ENCODE measurements around the gene PRKCB.

PRKCB gene

GRCh38 chr16:23964136-23964535, 128.4 kb downstream of the PRKCB start:
- H3K9me3 ChIP-seq (ENCODE audit: low read length) = no peaks in the 10 kb centered on the region
- H3K36me3 ChIP-seq (ENCODE audit: insufficient read depth, low read length) = no peaks in the 10 kb centered on the region
- H3K9ac ChIP-seq (ENCODE audit: low read length) = no peak overlapping the region
- H3K27me3 ChIP-seq (ENCODE audit: control insufficient read depth in 1 of 2, insufficient read depth in 2 of 2, low read length in 2 of 2) = no peaks in the 10 kb centered on the region
- no peak overlapping the region for H3K4me3 ChIP-seq (ENCODE audit: low read depth in 1 of 2, low read length in 2 of 2)
- H3K27ac ChIP-seq (ENCODE audit: low read depth, low read length) = no peak overlapping the region
- peaks cover 8% of the 10 kb centered on the region for H3K4me1 ChIP-seq (ENCODE audit: insufficient read depth, low read length)

DNA sequence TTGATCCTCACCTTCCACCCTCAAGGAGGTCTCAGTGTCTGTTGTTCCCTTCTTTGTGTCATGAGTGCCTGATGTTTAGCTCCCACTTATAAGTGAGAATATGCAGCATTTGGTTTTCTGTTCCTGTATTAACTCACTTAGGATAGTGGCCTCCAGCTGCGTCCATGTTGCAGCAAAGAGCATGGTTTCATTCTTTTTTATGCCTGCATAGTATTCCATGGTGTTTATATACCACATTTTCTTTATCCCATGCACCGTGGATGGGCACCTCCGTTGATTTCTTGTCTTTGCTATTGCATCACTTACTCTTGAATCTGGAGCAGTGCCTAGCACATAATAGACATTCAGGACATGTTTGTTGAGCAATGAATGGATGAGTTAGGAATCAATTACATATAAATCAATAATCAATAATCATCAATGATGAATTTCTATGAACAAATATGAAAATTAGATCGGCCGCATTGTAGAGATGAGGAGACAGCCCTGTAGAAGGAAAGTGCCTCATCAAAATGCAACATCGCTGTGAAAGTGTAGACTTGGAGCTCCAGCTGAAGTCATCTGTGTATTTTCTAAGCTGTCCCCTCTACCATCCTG, 129.5 kb downstream of the PRKCB start:
- Histone ChIP-seq H3K9ac (ENCODE audit: low read length) (no peak overlapping the region), H3K9me3 (ENCODE audit: low read length) (no peaks in the 10 kb centered on the region), H3K27me3 (ENCODE audit: control insufficient read depth in 1 of 2, insufficient read depth in 2 of 2, low read length in 2 of 2) (no peaks in the 10 kb centered on the region), H3K36me3 (ENCODE audit: insufficient read depth, low read length) (no peaks in the 10 kb centered on the region), H3K27ac (ENCODE audit: low read depth, low read length) (no peak overlapping the region), H3K4me1 (ENCODE audit: insufficient read depth, low read length) (no peaks in the 10 kb centered on the region), H3K4me3 (ENCODE audit: low read depth in 1 of 2, low read length in 2 of 2) (no peak overlapping the region)

- Histone ChIP-seq H3K27ac (ENCODE audit: low read depth, low read length) (no peak overlapping the region), H3K9ac (ENCODE audit: low read length) (no peak overlapping the region), H3K27me3 (ENCODE audit: control insufficient read depth in 1 of 2, insufficient read depth in 2 of 2, low read length in 2 of 2) (no peaks in the 10 kb centered on the region), H3K36me3 (ENCODE audit: insufficient read depth, low read length) (no peaks in the 10 kb centered on the region), H3K4me1 (ENCODE audit: insufficient read depth, low read length) (no peaks in the 10 kb centered on the region), H3K9me3 (ENCODE audit: low read length) (no peaks in the 10 kb centered on the region), H3K4me3 (ENCODE audit: low read depth in 1 of 2, low read length in 2 of 2) (no peak overlapping the region)
These were observed 131.0 kb downstream of the PRKCB start for GRCh38 chr16:23966597-23967394.

- H3K27me3 ChIP-seq (ENCODE audit: control insufficient read depth in 1 of 2, insufficient read depth in 2 of 2, low read length in 2 of 2) = no peaks in the 10 kb centered on the region
- H3K9me3 ChIP-seq (ENCODE audit: low read length) = no peaks in the 10 kb centered on the region
- H3K4me3 ChIP-seq (ENCODE audit: low read depth in 1 of 2, low read length in 2 of 2) = no peak overlapping the region
- H3K4me1 ChIP-seq (ENCODE audit: insufficient read depth, low read length) = no peaks in the 10 kb centered on the region
- no peak overlapping the region for H3K27ac ChIP-seq (ENCODE audit: low read depth, low read length)
- no peaks in the 10 kb centered on the region for H3K36me3 ChIP-seq (ENCODE audit: insufficient read depth, low read length)
- no peak overlapping the region for H3K9ac ChIP-seq (ENCODE audit: low read length)
These were observed 132.0 kb downstream of the PRKCB start for GRCh38 chr16:23967775-23968174.

- Histone ChIP-seq H3K36me3 (ENCODE audit: insufficient read depth, low read length) (no peaks in the 10 kb centered on the region), H3K27me3 (ENCODE audit: control insufficient read depth in 1 of 2, insufficient read depth in 2 of 2, low read length in 2 of 2) (no peaks in the 10 kb centered on the region), H3K9ac (ENCODE audit: low read length) (no peak overlapping the region), H3K4me3 (ENCODE audit: low read depth in 1 of 2, low read length in 2 of 2) (no peak overlapping the region), H3K9me3 (ENCODE audit: low read length) (no peaks in the 10 kb centered on the region), H3K4me1 (ENCODE audit: insufficient read depth, low read length) (no peaks in the 10 kb centered on the region), H3K27ac (ENCODE audit: low read depth, low read length) (no peak overlapping the region)
These were observed 132.4 kb downstream of the PRKCB start for GRCh38 chr16:23968176-23968575.

- Histone ChIP-seq H3K9ac (ENCODE audit: low read length) (no peak overlapping the region), H3K27me3 (ENCODE audit: control insufficient read depth in 1 of 2, insufficient read depth in 2 of 2, low read length in 2 of 2) (no peaks in the 10 kb centered on the region), H3K36me3 (ENCODE audit: insufficient read depth, low read length) (no peaks in the 10 kb centered on the region), H3K27ac (ENCODE audit: low read depth, low read length) (no peak overlapping the region), H3K4me3 (ENCODE audit: low read depth in 1 of 2, low read length in 2 of 2) (no peak overlapping the region), H3K4me1 (ENCODE audit: insufficient read depth, low read length) (no peaks in the 10 kb centered on the region), H3K9me3 (ENCODE audit: low read length) (no peaks in the 10 kb centered on the region)
These were observed 133.9 kb downstream of the PRKCB start for GRCh38 chr16:23969468-23970297.

DNA sequence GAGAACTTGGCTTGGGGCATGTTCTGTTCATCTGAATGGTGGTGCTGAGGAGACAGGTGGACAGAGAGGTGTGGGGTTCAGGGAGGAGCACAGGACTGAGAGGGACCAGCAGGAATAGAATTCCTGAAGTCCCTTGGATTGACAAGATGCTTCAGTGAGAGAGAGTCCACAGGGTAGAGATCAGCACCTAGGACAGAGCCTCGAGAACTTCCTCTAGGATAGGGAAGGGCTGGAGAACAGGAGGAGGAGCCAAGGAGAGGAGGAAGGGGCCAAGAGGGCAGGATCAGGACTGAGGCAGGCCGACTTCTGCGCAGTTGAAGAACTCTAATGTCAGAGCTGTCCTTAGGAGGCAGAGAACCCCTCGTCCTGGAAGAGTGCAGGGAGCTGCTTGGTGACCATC, 138.4 kb downstream of the PRKCB start:
- Histone ChIP-seq H3K4me3 (ENCODE audit: low read depth in 1 of 2, low read length in 2 of 2) (no peak overlapping the region), H3K4me1 (ENCODE audit: insufficient read depth, low read length) (no peaks in the 10 kb centered on the region), H3K9me3 (ENCODE audit: low read length) (no peaks in the 10 kb centered on the region), H3K27me3 (ENCODE audit: control insufficient read depth in 1 of 2, insufficient read depth in 2 of 2, low read length in 2 of 2) (no peaks in the 10 kb centered on the region), H3K36me3 (ENCODE audit: insufficient read depth, low read length) (no peaks in the 10 kb centered on the region), H3K9ac (ENCODE audit: low read length) (no peak overlapping the region), H3K27ac (ENCODE audit: low read depth, low read length) (no peak overlapping the region)

DNA sequence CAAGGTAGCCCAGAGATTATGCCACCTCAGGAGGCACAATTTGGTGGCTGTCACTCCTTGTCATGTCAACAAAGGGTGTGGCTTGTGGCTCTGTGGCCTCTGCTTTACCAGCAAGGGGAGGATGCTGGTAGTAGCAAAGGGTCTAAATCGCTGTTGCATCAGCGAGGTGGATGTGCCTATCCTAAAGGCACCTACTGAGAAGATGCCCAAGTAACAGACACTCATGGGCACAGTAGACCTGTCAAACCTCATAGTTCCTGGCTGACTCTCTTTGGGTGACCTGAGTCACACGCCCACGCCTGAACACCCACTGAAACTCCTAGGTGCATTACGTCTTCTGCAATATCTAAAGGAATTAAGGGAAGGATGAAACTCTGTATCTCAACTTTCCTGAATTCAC, 139.5 kb downstream of the PRKCB start:
- H3K36me3 ChIP-seq (ENCODE audit: insufficient read depth, low read length) = no peaks in the 10 kb centered on the region
- H3K9ac ChIP-seq (ENCODE audit: low read length) = no peak overlapping the region
- H3K4me1 ChIP-seq (ENCODE audit: insufficient read depth, low read length) = no peaks in the 10 kb centered on the region
- H3K9me3 ChIP-seq (ENCODE audit: low read length) = no peaks in the 10 kb centered on the region
- no peak overlapping the region for H3K4me3 ChIP-seq (ENCODE audit: low read depth in 1 of 2, low read length in 2 of 2)
- no peak overlapping the region for H3K27ac ChIP-seq (ENCODE audit: low read depth, low read length)
- H3K27me3 ChIP-seq (ENCODE audit: control insufficient read depth in 1 of 2, insufficient read depth in 2 of 2, low read length in 2 of 2) = no peaks in the 10 kb centered on the region

- H3K9ac ChIP-seq (ENCODE audit: low read length) = no peak overlapping the region
- H3K27ac ChIP-seq (ENCODE audit: low read depth, low read length) = no peak overlapping the region
- no peaks in the 10 kb centered on the region for H3K36me3 ChIP-seq (ENCODE audit: insufficient read depth, low read length)
- H3K27me3 ChIP-seq (ENCODE audit: control insufficient read depth in 1 of 2, insufficient read depth in 2 of 2, low read length in 2 of 2) = no peaks in the 10 kb centered on the region
- H3K9me3 ChIP-seq (ENCODE audit: low read length) = no peaks in the 10 kb centered on the region
- H3K4me1 ChIP-seq (ENCODE audit: insufficient read depth, low read length) = no peaks in the 10 kb centered on the region
- H3K4me3 ChIP-seq (ENCODE audit: low read depth in 1 of 2, low read length in 2 of 2) = no peak overlapping the region
These were observed 140.3 kb downstream of the PRKCB start for GRCh38 chr16:23976091-23976490.

GRCh38 chr16:23976524-23976923, 140.7 kb downstream of the PRKCB start:
- no peaks in the 10 kb centered on the region for H3K4me1 ChIP-seq (ENCODE audit: insufficient read depth, low read length)

GRCh38 chr16:23979441-23979840, 143.7 kb downstream of the PRKCB start:
- H3K4me3 ChIP-seq (ENCODE audit: low read depth in 1 of 2, low read length in 2 of 2) = no peak overlapping the region
- no peaks in the 10 kb centered on the region for H3K4me1 ChIP-seq (ENCODE audit: insufficient read depth, low read length)
- H3K27ac ChIP-seq (ENCODE audit: low read depth, low read length) = no peak overlapping the region

More at GRCh38 chr16:23976524-23976923, 140.7 kb downstream of the PRKCB start:
- Histone ChIP-seq H3K9ac (ENCODE audit: low read length) (no peak overlapping the region), H3K4me3 (ENCODE audit: low read depth in 1 of 2, low read length in 2 of 2) (no peak overlapping the region), H3K9me3 (ENCODE audit: low read length) (no peaks in the 10 kb centered on the region), H3K36me3 (ENCODE audit: insufficient read depth, low read length) (no peaks in the 10 kb centered on the region), H3K27me3 (ENCODE audit: control insufficient read depth in 1 of 2, insufficient read depth in 2 of 2, low read length in 2 of 2) (no peaks in the 10 kb centered on the region), H3K27ac (ENCODE audit: low read depth, low read length) (no peak overlapping the region)

More at GRCh38 chr16:23979441-23979840, 143.7 kb downstream of the PRKCB start:
- Histone ChIP-seq H3K9ac (ENCODE audit: low read length) (no peak overlapping the region), H3K36me3 (ENCODE audit: insufficient read depth, low read length) (no peaks in the 10 kb centered on the region), H3K27me3 (ENCODE audit: control insufficient read depth in 1 of 2, insufficient read depth in 2 of 2, low read length in 2 of 2) (no peaks in the 10 kb centered on the region), H3K9me3 (ENCODE audit: low read length) (no peaks in the 10 kb centered on the region)
